ENCODE results near the gene TRAK1. TPM values are rescaled to one million over a fixed set of nuclear protein-coding genes. Genes with fewer than 3 reads are reported as not detected.
"Not testable (repeated sequence)": the region's sequence is repeated elsewhere in the genome, so short reads cannot be mapped to it uniquely, and the experiment has no call there.

TRAK1 gene
- polyA plus RNA-seq, 10 donors: 72.3 to 110 (median 90.8) TPM

GRCh38 chr3:42095540-42095939 is 4.4 kb downstream of the TRAK1 start:
- DNase-seq: no peak

GRCh38 chr3:42096796-42097565 is 5.8 kb downstream of the TRAK1 start:
- peak in 1 of 3 donors; percentile 77 for DNase-seq

- DNase-seq: no peak
Observed at GRCh38 chr3:42097566-42097946, 6.4 kb downstream of the TRAK1 start.

- DNase-seq: no peak
Observed at GRCh38 chr3:42098171-42098570, 7.0 kb downstream of the TRAK1 start.

GRCh38 chr3:42099020-42099765 is 8.0 kb downstream of the TRAK1 start:
- no peak for DNase-seq

- DNase-seq: peak in 2 of 3 donors; percentile 30 to 50
Observed at GRCh38 chr3:42101048-42101447, 9.9 kb downstream of the TRAK1 start.

GRCh38 chr3:42101481-42101880 is 10.3 kb downstream of the TRAK1 start:
- DNase-seq: peak in 1 of 3 donors; percentile 32

- DNase-seq: no peak
Observed at GRCh38 chr3:42102571-42102970, 11.4 kb downstream of the TRAK1 start.

GRCh38 chr3:42103921-42104665 is 12.9 kb downstream of the TRAK1 start:
- DNase-seq: not testable (repeated sequence)

- DNase-seq: not testable (repeated sequence)
Observed at GRCh38 chr3:42105994-42106393, 14.8 kb downstream of the TRAK1 start.

- DNase-seq: no peak
Observed at GRCh38 chr3:42106646-42107045, 15.5 kb downstream of the TRAK1 start.

GRCh38 chr3:42110631-42111030 is 19.5 kb downstream of the TRAK1 start:
- no peak for DNase-seq

GRCh38 chr3:42114130-42114725 is 23.1 kb downstream of the TRAK1 start:
- DNase-seq: no peak

- DNase-seq: no peak
Observed at GRCh38 chr3:42115215-42115614, 24.1 kb downstream of the TRAK1 start.

GRCh38 chr3:42115946-42116345 is 24.8 kb downstream of the TRAK1 start:
- no peak for DNase-seq

- no peak for DNase-seq
Observed at GRCh38 chr3:42116466-42116865, 25.3 kb downstream of the TRAK1 start.

GRCh38 chr3:42117175-42118008 is 26.2 kb downstream of the TRAK1 start:
- DNase-seq: peak in 2 of 3 donors; percentile 75 to 78

GRCh38 chr3:42118762-42119361 is 27.7 kb downstream of the TRAK1 start:
- no peak for DNase-seq

- DNase-seq: no peak
Observed at GRCh38 chr3:42119561-42120355, 28.6 kb downstream of the TRAK1 start.

- DNase-seq: no peak
Observed at GRCh38 chr3:42120866-42121265, 29.7 kb downstream of the TRAK1 start.

All from muscle of back (tissue), 11 donors.